Gastroesophageal sphincter (tissue), 3 donors: ENCODE data around the gene HERPUD1.

Experiments
- EP300 ChIP-seq: sonication (generic); formaldehyde crosslinking; IDR thresholded peaks from one replicate; pipeline ENCODE4 v1.6.1; 2017; ENCODE audit warnings: antibody characterized with exemption, mild to moderate bottlenecking
- POLR2A ChIP-seq, 2 donors: fragments of 450-650 bp; IDR thresholded peaks; one replicate each; pipeline ENCODE4 v1.6.1; 2017; ENCODE audit warnings: antibody characterized with exemption in 2 of 2, mild to moderate bottlenecking in 2 of 2, moderate library complexity in 1 of 2
- POLR2AphosphoS5 ChIP-seq: sonication (generic); formaldehyde crosslinking; IDR thresholded peaks from one replicate; pipeline ENCODE4 v1.6.1; 2017; ENCODE audit warnings: antibody characterized with exemption
- TF ChIP-seq, protein P1 (sequence below), 4 experiments: fragments of 200-600 bp in 2 of 4; fragments of 450-650 bp in 2 of 4; sonication (generic) in 1 of 4; IDR thresholded peaks; one replicate each; pipeline ENCODE4 v1.5.1; 2017 to 2019; ENCODE audit warnings: antibody characterized with exemption in 4 of 4, mild to moderate bottlenecking in 2 of 4, moderate library complexity in 2 of 4

DNA sequence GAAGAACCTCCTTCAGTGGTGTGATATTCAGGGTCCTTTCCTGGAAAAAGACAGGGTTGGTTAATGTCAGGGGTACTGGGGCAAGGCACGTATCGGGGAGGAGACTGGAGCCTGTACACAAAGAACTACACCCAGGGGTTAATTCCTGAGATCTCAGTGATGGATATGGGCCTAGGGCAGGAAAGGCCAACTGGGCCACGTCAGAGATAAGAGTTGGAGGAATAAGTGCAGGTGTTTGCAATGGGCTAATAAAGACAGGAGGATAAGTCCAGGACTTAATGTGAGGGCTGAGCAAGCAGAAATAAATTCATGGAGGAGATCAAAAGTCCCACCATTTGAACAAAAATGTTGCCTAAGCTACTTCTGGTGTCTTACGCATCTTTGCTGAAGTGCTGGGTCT, 10.4 kb upstream of the HERPUD1 start:
- TF ChIP-seq POLR2AphosphoS5 (no peak), POLR2A (IDR thresholded peaks at IDR 0.05) (no peak), EP300 (no peak)
- TF ChIP-seq, protein P1, sequence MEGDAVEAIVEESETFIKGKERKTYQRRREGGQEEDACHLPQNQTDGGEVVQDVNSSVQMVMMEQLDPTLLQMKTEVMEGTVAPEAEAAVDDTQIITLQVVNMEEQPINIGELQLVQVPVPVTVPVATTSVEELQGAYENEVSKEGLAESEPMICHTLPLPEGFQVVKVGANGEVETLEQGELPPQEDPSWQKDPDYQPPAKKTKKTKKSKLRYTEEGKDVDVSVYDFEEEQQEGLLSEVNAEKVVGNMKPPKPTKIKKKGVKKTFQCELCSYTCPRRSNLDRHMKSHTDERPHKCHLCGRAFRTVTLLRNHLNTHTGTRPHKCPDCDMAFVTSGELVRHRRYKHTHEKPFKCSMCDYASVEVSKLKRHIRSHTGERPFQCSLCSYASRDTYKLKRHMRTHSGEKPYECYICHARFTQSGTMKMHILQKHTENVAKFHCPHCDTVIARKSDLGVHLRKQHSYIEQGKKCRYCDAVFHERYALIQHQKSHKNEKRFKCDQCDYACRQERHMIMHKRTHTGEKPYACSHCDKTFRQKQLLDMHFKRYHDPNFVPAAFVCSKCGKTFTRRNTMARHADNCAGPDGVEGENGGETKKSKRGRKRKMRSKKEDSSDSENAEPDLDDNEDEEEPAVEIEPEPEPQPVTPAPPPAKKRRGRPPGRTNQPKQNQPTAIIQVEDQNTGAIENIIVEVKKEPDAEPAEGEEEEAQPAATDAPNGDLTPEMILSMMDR (IDR thresholded peaks at IDR 0.05), result no peak
